SK-N-SH (cell line): ENCODE data around the gene AGAP1. TPM values are rescaled to one million over a fixed set of nuclear protein-coding genes. Genes with fewer than 3 reads are reported as not detected.

Experiments used
- CTCF ChIA-PET: fragments of 300-600, 350-600 bp; formaldehyde crosslinking; extraction: SDS; loops from one replicate; lab custom pipeline; 2021; lab: Yijun Ruan, JAX
- POLR2A ChIA-PET: fragments of 350-600 bp; sonication (Branson Sonifier 250); formaldehyde crosslinking; extraction: SDS; loops from one replicate; lab custom pipeline; 2020; ENCODE audit warnings: antibody characterized with exemption, inconsistent platforms; lab: Yijun Ruan, JAX
- DNase-seq: peaks from one replicate; pipeline ENCODE4 v3.0.0; 2012
- H2AFZ ChIP-seq: fragments of 200-600 bp; sonication (generic); 2 replicates; pipeline ENCODE4 v1.8.1; 2016; ENCODE audit warnings: antibody characterized with exemption, mild to moderate bottlenecking, low read depth
- H3F3A ChIP-seq: fragments of 200-600 bp; sonication (generic); replicated peaks from 2 replicates; pipeline ENCODE3; 2016; ENCODE audit warnings: antibody characterized with exemption, mild to moderate bottlenecking; ENCODE audit not compliant: insufficient read depth
- H3K27ac ChIP-seq, 2 experiments: fragments of 200-500 bp in 1 of 2; fragments of 200-600 bp in 1 of 2; sonication (Bioruptor generic) in 1 of 2; sonication (generic), shearing (Covaris generic) in 1 of 2; 2 replicates each; pipeline versions ENCODE4 v1.5.1 to v1.6.1; 2014 to 2016; ENCODE audit warnings: low read depth in 2 of 2, inconsistent platforms in 1 of 2, low read length in 1 of 2, mild to moderate bottlenecking in 1 of 2, mixed read lengths in 1 of 2
- H3K27me3 ChIP-seq: fragments of 200-600 bp; sonication (generic), shearing (Covaris generic); 2 replicates; pipeline ENCODE4 v1.6.1; 2016; ENCODE audit warnings: mixed run types; ENCODE audit not compliant: insufficient read depth
- H3K36me3 ChIP-seq, 2 experiments: fragments of 200-500 bp in 1 of 2; fragments of 200-600 bp in 1 of 2; sonication (Bioruptor generic) in 1 of 2; sonication (generic) in 1 of 2; replicated peaks in 1 of 2; 2 replicates each; pipeline versions ENCODE3 to v1.5.1; 2014 to 2016; ENCODE audit warnings: low read length in 1 of 2, mild to moderate bottlenecking in 1 of 2; ENCODE audit not compliant: insufficient read depth in 2 of 2, control insufficient read depth in 1 of 2
- H3K4me1 ChIP-seq, 2 experiments: fragments of 200-500 bp in 1 of 2; fragments of 200-600 bp in 1 of 2; sonication (Bioruptor generic) in 1 of 2; sonication (generic), shearing (Covaris generic) in 1 of 2; 2 replicates each; pipeline versions ENCODE4 v1.5.1 to v1.6.1; 2014 to 2016; ENCODE audit warnings: low read depth in 1 of 2, low read length in 1 of 2, mixed run types in 1 of 2; ENCODE audit not compliant: insufficient read depth in 2 of 2, control insufficient read depth in 1 of 2
- H3K4me2 ChIP-seq: fragments of 200-600 bp; sonication (generic), shearing (Covaris generic); 2 replicates; pipeline ENCODE4 v1.6.1; 2017; ENCODE audit warnings: mixed run types
- H3K4me3 ChIP-seq, 2 experiments: fragments of 200-500 bp in 1 of 2; fragments of 200-600 bp in 1 of 2; sonication (Bioruptor generic) in 1 of 2; sonication (generic), shearing (Covaris generic) in 1 of 2; 2 replicates each; pipeline versions ENCODE4 v1.5.1 to v1.8.1; 2014 to 2016; ENCODE audit warnings: low read depth in 2 of 2, inconsistent platforms in 1 of 2, low read length in 1 of 2, mild to moderate bottlenecking in 1 of 2, mixed read lengths in 1 of 2, moderate library complexity in 1 of 2
- H3K79me2 ChIP-seq: fragments of 200-600 bp; sonication (generic); 2 replicates; pipeline ENCODE4 v1.8.1; 2017; ENCODE audit warnings: mild to moderate bottlenecking; ENCODE audit not compliant: insufficient read depth
- H3K9ac ChIP-seq: fragments of 200-600 bp; sonication (generic); 2 replicates; pipeline ENCODE4 v1.6.1; 2017; ENCODE audit warnings: mixed run types
- H3K9me2 ChIP-seq: fragments of 200-600 bp; sonication (generic); 2 replicates; pipeline ENCODE4 v1.6.1; 2017; ENCODE audit warnings: mixed run types
- H3K9me3 ChIP-seq: fragments of 200-600 bp; sonication (generic); 2 replicates; pipeline ENCODE4 v1.6.1; 2017; ENCODE audit warnings: mixed run types, mild to moderate bottlenecking, moderate library complexity
- H4K20me1 ChIP-seq: fragments of 200-600 bp; sonication (generic); 2 replicates; pipeline ENCODE4 v1.6.1; 2017; ENCODE audit warnings: mild to moderate bottlenecking, mixed run types; ENCODE audit not compliant: insufficient read depth
- ELF1 ChIP-seq: IDR thresholded peaks from 2 replicates; pipeline ENCODE4 v1.4.0; 2012
- EP300 ChIP-seq, 2 experiments: IDR thresholded peaks; 2 replicates each; pipeline versions ENCODE4 v1.4.0 to v1.6.1; 2012; ENCODE audit warnings: borderline replicate concordance in 1 of 2, low read depth in 1 of 2, low read length in 1 of 2
- FOXJ3 ChIP-seq: sonication (generic); formaldehyde crosslinking; IDR thresholded peaks from 2 replicates; pipeline ENCODE4 v1.5.1; 2020; ENCODE audit warnings: mild to moderate bottlenecking, missing genetic modification reagents
- GABPA ChIP-seq: IDR thresholded peaks from 2 replicates; pipeline ENCODE4 v1.4.0; 2012; ENCODE audit warnings: low read depth, mild to moderate bottlenecking
- GATA2 ChIP-seq: sonication (generic); formaldehyde crosslinking; IDR thresholded peaks from 2 replicates; pipeline ENCODE4 v1.5.0; 2020; ENCODE audit warnings: mild to moderate bottlenecking, missing genetic modification reagents
- MEF2A ChIP-seq: IDR thresholded peaks from 2 replicates; pipeline ENCODE4 v1.4.0; 2012; ENCODE audit warnings: low read depth, borderline replicate concordance
- NFIC ChIP-seq: IDR thresholded peaks from 2 replicates; pipeline ENCODE4 v1.4.0; 2012; ENCODE audit warnings: borderline replicate concordance
- NRF1 ChIP-seq: IDR thresholded peaks from 2 replicates; pipeline ENCODE4 v1.6.1; 2012; ENCODE audit warnings: low read depth, mild to moderate bottlenecking, low read length
- RAD21 ChIP-seq: IDR thresholded peaks from 2 replicates; pipeline ENCODE4 v1.6.1; 2012; ENCODE audit warnings: mild to moderate bottlenecking, low read length
- RCOR1 ChIP-seq: fragments of 150-350 bp; IDR thresholded peaks from 2 replicates; pipeline ENCODE4 v1.6.1; 2017; ENCODE audit warnings: antibody characterized with exemption, low read length
- REST ChIP-seq: IDR thresholded peaks from 2 replicates; pipeline ENCODE4 v1.6.1; 2012; ENCODE audit warnings: mild to moderate bottlenecking, low read depth, low read length, moderate library complexity
- RFX5 ChIP-seq: IDR thresholded peaks from 2 replicates; pipeline ENCODE4 v1.6.1; 2012; ENCODE audit warnings: mild to moderate bottlenecking, improper control_type of control experiment, low read length
- RXRA ChIP-seq: IDR thresholded peaks from 2 replicates; pipeline ENCODE4 v1.4.0; 2012; ENCODE audit warnings: low read depth, mild to moderate bottlenecking, borderline replicate concordance
- TCF12 ChIP-seq: IDR thresholded peaks from 2 replicates; pipeline ENCODE4 v1.4.0; 2012
- TEAD4 ChIP-seq: IDR thresholded peaks from 2 replicates; pipeline ENCODE4 v1.4.0; 2012; ENCODE audit warnings: mild to moderate bottlenecking, borderline replicate concordance; ENCODE audit not compliant: insufficient read depth
- USF2 ChIP-seq: fragments of 150-350 bp; IDR thresholded peaks from 2 replicates; pipeline ENCODE4 v1.6.1; 2017; ENCODE audit warnings: antibody characterized with exemption, low read length, low read depth, borderline replicate concordance
- YY1 ChIP-seq: IDR thresholded peaks from 2 replicates; pipeline ENCODE4 v1.4.0; 2012; ENCODE audit warnings: low read depth, mild to moderate bottlenecking
- WGBS: methylation state at CpG from one replicate; pipeline ENCODE4 v1.1.6; 2017; ENCODE audit warnings: low lambda C conversion rate; 5-methylcytosine and 5-hydroxymethylcytosine counted together
- polyA plus RNA-seq, 3 experiments: library from polyadenylated mRNA; depleted of rRNA; stranded (reverse); fragments of >200 nt; gene quantifications; 2 replicates each; pipeline ENCODE4 v1.2.3, GENCODE V29; 2012

Gene AGAP1
- polyA plus RNA-seq, 1 of the 3 experiments (the other 2 are of a cell fraction), result 8.8 TPM

GRCh38 chr2:236063994-236064393 lies 570.2 kb downstream of the AGAP1 start (continued):
- TF ChIP-seq NRF1, result no peak
- no peak for TF ChIP-seq RAD21
- no peak for TF ChIP-seq EP300 (IDR thresholded peaks at IDR 0.05; ENCODE audit: borderline replicate concordance in 1 of 2, low read depth in 1 of 2, low read length in 1 of 2)
- no peak for TF ChIP-seq GATA2
- TF ChIP-seq RCOR1, result no peak
- TF ChIP-seq TEAD4, result no peak
- no peak for TF ChIP-seq USF2

- no peak for TF ChIP-seq FOXJ3 (CRISPR knock-in tag)
- TF ChIP-seq TCF12, result no peak
- no peak for TF ChIP-seq GABPA
- no peak for TF ChIP-seq ELF1
- TF ChIP-seq NRF1, result no peak
- no peak for TF ChIP-seq NFIC
- no peak for TF ChIP-seq RXRA
- TF ChIP-seq YY1, result no peak
- no peak for TF ChIP-seq MEF2A
- TF ChIP-seq REST, result no peak
- no peak for TF ChIP-seq RFX5
- no peak overlapping the region for H3K4me2 ChIP-seq
- DNase-seq, result no peak
- H3K9ac ChIP-seq, result no peak overlapping the region
- H3K9me3 ChIP-seq, result no peaks in the 10 kb centered on the region
- H2AFZ ChIP-seq, result no peak overlapping the region
- H3F3A ChIP-seq, result no peaks in the 10 kb centered on the region
- ChIA-PET CTCF (interaction anchor here (0.7 to 1.6 kb wide), 6 partner anchors 11 to 286 kb away, joined by 3 to 5 read pairs (median 4); no protein-coding TSS in a partner anchor), POLR2A (interaction anchor here (0.7 kb wide), 1 partner anchor 10 kb away, joined by 3 read pairs; no protein-coding TSS in a partner anchor)
- 90% methylated on average over 14 of the region's 15 CpGs for WGBS
- H3K79me2 ChIP-seq, result no peaks in the 10 kb centered on the region
- H3K9me2 ChIP-seq, result no peaks in the 10 kb centered on the region
- H3K27me3 ChIP-seq, result no peaks in the 10 kb centered on the region
- no peak overlapping the region for H3K4me3 ChIP-seq
- H4K20me1 ChIP-seq, result no peaks in the 10 kb centered on the region
- H3K4me1 ChIP-seq, result no peaks in the 10 kb centered on the region
- no peaks in the 10 kb centered on the region for H3K36me3 ChIP-seq
- no peak overlapping the region for H3K27ac ChIP-seq
These were observed 571.7 kb downstream of the AGAP1 start for GRCh38 chr2:236065314-236066160.
